ENCODE results near the gene MAP3K1.

The MAP3K1 gene

GRCh38 chr5:56898213-56898612 is 82.9 kb downstream of the MAP3K1 start:
- ChIA-PET CTCF (interaction anchor here (0.6 to 5.6 kb wide), 6 partner anchors 10 to 628 kb away, joined by 3 to 34 read pairs (median 4); partner anchors contain the start of gene SETD9), POLR2A (no interaction called here)
- no peak for DNase-seq (ENCODE audit: low read depth, low spot score)
- no peak for TF ChIP-seq CTCF (IDR thresholded peaks at IDR 0.05; ENCODE audit: insufficient read depth, low read length, missing control alignments)
- H3K4me3 ChIP-seq (ENCODE audit: low read depth, low read length), result no peak overlapping the region

GRCh38 chr5:56900395-56900794 is 85.0 kb downstream of the MAP3K1 start:
- no peak for DNase-seq (ENCODE audit: low read depth, low spot score)
- no peak overlapping the region for H3K4me3 ChIP-seq (ENCODE audit: low read depth, low read length)
- no peak for TF ChIP-seq CTCF (IDR thresholded peaks at IDR 0.05; ENCODE audit: insufficient read depth, low read length, missing control alignments)
- ChIA-PET POLR2A (no interaction called here), CTCF (interaction anchor here (0.5 to 5.9 kb wide), 36 partner anchors 9 to 1949 kb away, joined by 3 to 55 read pairs (median 4); partner anchors contain the start of genes PLK2 and SETD9)

- no peak overlapping the region for H3K4me3 ChIP-seq (ENCODE audit: low read depth, low read length)
- ChIA-PET CTCF (interaction anchor here (0.7 to 5.9 kb wide), 34 partner anchors 9 to 1948 kb away, joined by 3 to 55 read pairs (median 4); partner anchors contain the start of genes PLK2 and SETD9), POLR2A (no interaction called here)
- peak; percentile 52 for TF ChIP-seq CTCF (IDR thresholded peaks at IDR 0.05; ENCODE audit: insufficient read depth, low read length, missing control alignments)
- DNase-seq (ENCODE audit: low read depth, low spot score), result no peak
Observed at GRCh38 chr5:56900858-56901578, 85.7 kb downstream of the MAP3K1 start.

GRCh38 chr5:56908942-56909293 is 93.6 kb downstream of the MAP3K1 start:
- no peak for TF ChIP-seq CTCF (IDR thresholded peaks at IDR 0.05; ENCODE audit: insufficient read depth, low read length, missing control alignments)
- ChIA-PET POLR2A (interaction anchor here (0.8 to 2.0 kb wide), 3 partner anchors 9 to 311 kb away, joined by 3 to 8 read pairs (median 5); no protein-coding TSS in a partner anchor), CTCF (interaction anchor here (2.7 kb wide), 1 partner anchor 9 kb away, joined by 34 read pairs; no protein-coding TSS in a partner anchor)
- DNase-seq (ENCODE audit: low read depth, low spot score), result no peak
- peak overlapping the region; percentile 82 for H3K4me3 ChIP-seq (ENCODE audit: low read depth, low read length)

GRCh38 chr5:56909294-56910209 is 94.2 kb downstream of the MAP3K1 start, which contains the start of gene SETD9:
Gene SETD9 (plus strand): TSS chr5:56909596. CDS start chr5:56909646, 50 bp downstream.
- H3K4me3 ChIP-seq (ENCODE audit: low read depth, low read length), result peak within 1 kb of the TSS; percentile 82
- CTCF ChIA-PET, result interaction anchor here (1.1 to 2.7 kb wide), 3 partner anchors 9 to 310 kb away, joined by 3 to 34 read pairs (median 5); no protein-coding TSS in a partner anchor
- no peak for TF ChIP-seq CTCF (IDR thresholded peaks at IDR 0.05; ENCODE audit: insufficient read depth, low read length, missing control alignments)
- POLR2A ChIA-PET, result interaction anchor here (0.8 to 2.0 kb wide), 4 partner anchors 9 to 310 kb away, joined by 3 to 8 read pairs (median 4); no protein-coding TSS in a partner anchor
- DNase-seq (ENCODE audit: low read depth, low spot score), result peak; percentile 73

Measured in AG04449 (cell line).